Stomach (tissue), 4 donors: ENCODE results near the gene YIPF4.

ENCODE experiments used
- CTCF ChIP-seq, 7 experiments: fragments of 450-650 bp in 4 of 7; fragments of 200-600 bp in 3 of 7; sonication (generic) in 3 of 7; IDR thresholded peaks; one replicate each; pipeline ENCODE4 v1.5.1; 2016 to 2019; ENCODE audit warnings: antibody characterized with exemption in 7 of 7, control low read depth in 2 of 7, mild to moderate bottlenecking in 1 of 7
- EP300 ChIP-seq: sonication (generic); formaldehyde crosslinking; IDR thresholded peaks from one replicate; pipeline ENCODE4 v1.6.1; 2017; ENCODE audit warnings: antibody characterized with exemption
- POLR2A ChIP-seq, 4 donors: fragments of 450-650 bp; IDR thresholded peaks; one replicate each; pipeline ENCODE4 v1.6.1; 2016; ENCODE audit warnings: antibody characterized with exemption in 4 of 4, control low read depth in 2 of 4, mild to moderate bottlenecking in 1 of 4, moderate library complexity in 1 of 4
- POLR2AphosphoS5 ChIP-seq, 3 donors: sonication (generic); formaldehyde crosslinking; IDR thresholded peaks; one replicate each; pipeline ENCODE4 v1.6.1; 2016; ENCODE audit warnings: antibody characterized with exemption in 3 of 3

- TF ChIP-seq CTCF (IDR thresholded peaks at IDR 0.05) (no peak), POLR2AphosphoS5 (IDR thresholded peaks at IDR 0.05) (no peak), POLR2A (IDR thresholded peaks at IDR 0.05) (no peak), EP300 (no peak)
Observed at GRCh38 chr2:32291746-32292145, 14.0 kb downstream of the YIPF4 start.
